Kidney epithelial cell (primary cell): ENCODE data around the gene COLEC12. TPM values are rescaled to one million over a fixed set of nuclear protein-coding genes. Genes with fewer than 3 reads are reported as not detected.

ENCODE experiments used
- DNase-seq: peaks from one replicate; pipeline ENCODE4 v3.0.0-alpha.2; 2010; ENCODE audit warnings: low read depth
- H3K27me3 ChIP-seq: 2 replicates; pipeline ENCODE4 v1.6.0; 2011; ENCODE audit warnings: low read length; ENCODE audit not compliant: control insufficient read depth, insufficient read depth
- H3K36me3 ChIP-seq: 2 replicates; pipeline ENCODE4 v1.5.1; 2011; ENCODE audit warnings: low read length; ENCODE audit not compliant: control insufficient read depth, insufficient read depth
- H3K4me3 ChIP-seq: 2 replicates; pipeline ENCODE4 v1.5.1; 2011; ENCODE audit warnings: low read depth, mild to moderate bottlenecking, control low read depth, low read length
- total RNA-seq: library from RNA; depleted of rRNA; stranded (reverse); fragments of >200 nt; gene quantifications from 2 replicates; pipeline ENCODE4 v1.2.3, GENCODE V29; 2015
- TF ChIP-seq, protein P1 (sequence below): IDR thresholded peaks from 2 replicates; pipeline ENCODE4 v1.5.1; 2011; ENCODE audit warnings: mild to moderate bottlenecking, moderate library complexity, low read length, control low read depth, inconsistent platforms; ENCODE audit not compliant: insufficient read depth, poor library complexity, severe bottlenecking

The COLEC12 gene
- total RNA-seq, 1 donor from 2014 or later, result 1.2 TPM

DNA sequence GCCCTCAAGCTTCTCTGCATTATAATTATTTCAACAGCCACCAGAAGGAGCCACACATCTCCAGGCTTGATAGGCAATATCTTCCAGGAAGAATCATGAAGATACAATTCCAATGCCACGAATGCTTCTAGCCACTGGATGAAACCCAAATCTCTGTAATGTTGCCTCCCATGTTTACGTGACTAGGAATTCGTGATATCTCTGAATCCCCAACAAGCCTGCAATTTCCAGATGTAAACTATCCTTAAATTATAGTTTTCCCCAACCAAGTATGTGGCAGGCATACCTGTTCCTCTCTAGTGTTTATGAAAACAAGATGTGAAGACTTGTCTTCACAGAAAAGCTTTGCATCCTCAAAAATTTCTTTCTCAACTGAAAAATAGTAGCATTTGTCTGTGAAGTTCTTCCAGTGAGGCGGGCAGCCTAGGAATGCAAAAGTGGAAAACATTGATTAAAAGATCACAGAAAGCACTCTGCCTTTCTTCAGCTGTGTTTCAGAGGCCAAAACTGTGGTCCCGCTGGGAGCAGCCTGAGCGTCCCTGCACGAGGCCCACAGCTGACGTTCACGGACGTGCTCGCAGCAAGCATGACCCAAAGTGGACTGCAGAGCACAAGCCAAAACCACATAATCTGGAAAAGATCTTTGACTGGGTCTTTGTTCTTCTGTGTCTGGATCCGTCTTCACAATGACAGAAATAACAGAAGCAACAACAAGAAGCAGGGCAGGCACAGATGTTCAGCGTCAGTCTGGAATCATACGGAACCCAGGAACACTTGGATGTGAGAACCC, 167.6 kb downstream of the COLEC12 start:
- no peaks in the 10 kb centered on the region for H3K27me3 ChIP-seq

DNA sequence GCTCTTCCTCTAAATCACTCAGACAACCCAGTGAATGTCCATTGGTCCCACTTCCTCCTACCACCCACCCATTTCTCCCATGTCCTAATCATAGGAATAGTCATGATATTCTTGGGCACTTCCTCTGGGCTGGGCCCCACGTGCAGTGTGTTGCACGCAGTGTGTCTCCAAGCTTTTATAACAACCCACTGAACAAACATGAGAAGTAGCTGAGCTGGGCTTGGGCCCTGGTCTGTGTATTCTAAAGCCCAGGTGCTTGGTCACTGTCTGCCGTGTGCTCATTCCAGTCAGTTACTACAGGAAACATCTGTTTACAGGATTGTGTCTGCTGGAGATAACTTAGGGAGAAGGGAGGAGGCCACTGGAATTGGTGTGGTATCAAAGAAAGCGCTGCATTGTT, 168.5 kb downstream of the COLEC12 start:
- TF ChIP-seq, protein P1, sequence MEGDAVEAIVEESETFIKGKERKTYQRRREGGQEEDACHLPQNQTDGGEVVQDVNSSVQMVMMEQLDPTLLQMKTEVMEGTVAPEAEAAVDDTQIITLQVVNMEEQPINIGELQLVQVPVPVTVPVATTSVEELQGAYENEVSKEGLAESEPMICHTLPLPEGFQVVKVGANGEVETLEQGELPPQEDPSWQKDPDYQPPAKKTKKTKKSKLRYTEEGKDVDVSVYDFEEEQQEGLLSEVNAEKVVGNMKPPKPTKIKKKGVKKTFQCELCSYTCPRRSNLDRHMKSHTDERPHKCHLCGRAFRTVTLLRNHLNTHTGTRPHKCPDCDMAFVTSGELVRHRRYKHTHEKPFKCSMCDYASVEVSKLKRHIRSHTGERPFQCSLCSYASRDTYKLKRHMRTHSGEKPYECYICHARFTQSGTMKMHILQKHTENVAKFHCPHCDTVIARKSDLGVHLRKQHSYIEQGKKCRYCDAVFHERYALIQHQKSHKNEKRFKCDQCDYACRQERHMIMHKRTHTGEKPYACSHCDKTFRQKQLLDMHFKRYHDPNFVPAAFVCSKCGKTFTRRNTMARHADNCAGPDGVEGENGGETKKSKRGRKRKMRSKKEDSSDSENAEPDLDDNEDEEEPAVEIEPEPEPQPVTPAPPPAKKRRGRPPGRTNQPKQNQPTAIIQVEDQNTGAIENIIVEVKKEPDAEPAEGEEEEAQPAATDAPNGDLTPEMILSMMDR, result no peak
- no peak overlapping the region for H3K4me3 ChIP-seq
- no peaks in the 10 kb centered on the region for H3K27me3 ChIP-seq

More for the DNA sequence above, 167.6 kb downstream of the COLEC12 start:
- no peaks in the 10 kb centered on the region for H3K36me3 ChIP-seq
- TF ChIP-seq, protein P1, result no peak
- no peak for DNase-seq
- no peak overlapping the region for H3K4me3 ChIP-seq

DNA sequence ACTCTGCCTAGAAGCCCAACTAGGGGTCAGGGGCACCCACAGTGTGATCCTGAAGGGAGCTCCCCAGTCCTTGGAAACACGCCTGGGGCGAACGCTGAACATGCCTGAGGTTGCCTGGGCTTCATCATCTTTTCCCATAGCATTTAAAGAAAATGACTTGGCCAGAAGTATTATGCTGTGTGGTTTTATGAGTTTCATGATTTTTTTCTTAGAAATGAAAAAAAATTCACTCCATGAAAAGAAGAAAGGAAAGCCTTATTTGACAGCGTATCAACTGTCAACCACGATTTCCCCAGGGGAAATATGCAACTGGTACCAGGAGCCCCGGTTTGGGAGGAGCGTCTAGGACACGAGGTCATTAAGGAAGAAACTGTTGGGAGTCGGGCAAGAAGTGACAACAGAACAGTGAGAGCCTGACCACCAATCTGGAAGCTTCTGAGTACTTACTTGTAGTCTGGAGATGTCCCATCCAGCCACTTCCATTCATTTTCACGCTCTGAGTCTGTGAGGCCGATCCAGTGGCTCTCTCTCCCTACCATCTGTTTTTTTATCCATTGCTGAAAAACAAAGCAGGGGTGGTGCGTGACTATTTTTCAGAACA, 169.2 kb downstream of the COLEC12 start:
- H3K27me3 ChIP-seq, result no peaks in the 10 kb centered on the region
- DNase-seq, result no peak
- TF ChIP-seq, protein P1, result no peak
- no peaks in the 10 kb centered on the region for H3K36me3 ChIP-seq
- no peak overlapping the region for H3K4me3 ChIP-seq

More for the DNA sequence above, 168.5 kb downstream of the COLEC12 start:
- DNase-seq, result no peak
- no peaks in the 10 kb centered on the region for H3K36me3 ChIP-seq

DNA sequence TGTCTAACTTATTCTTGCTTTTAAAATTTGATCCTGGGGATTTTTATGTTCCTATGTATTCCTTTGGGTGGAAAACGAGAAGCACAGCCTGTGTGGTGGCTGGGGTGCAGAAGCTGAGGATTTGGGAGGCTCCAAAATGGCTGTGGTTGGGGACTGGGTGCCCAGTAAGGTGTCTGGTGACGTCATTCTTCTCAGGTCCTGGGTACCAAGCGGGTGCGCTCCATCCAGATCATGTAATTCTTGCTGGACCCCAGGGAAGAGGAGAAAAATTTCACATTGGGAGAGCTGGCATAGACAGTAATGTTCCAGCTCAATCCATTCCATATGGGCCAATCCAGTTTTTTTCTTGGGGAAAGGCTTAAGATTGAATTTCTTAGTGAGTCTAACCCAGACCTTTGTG, 171.6 kb downstream of the COLEC12 start:
- no peak for DNase-seq
- Histone ChIP-seq H3K4me3 (no peak overlapping the region), H3K27me3 (no peaks in the 10 kb centered on the region), H3K36me3 (no peaks in the 10 kb centered on the region)
- TF ChIP-seq, protein P1, result no peak

DNA sequence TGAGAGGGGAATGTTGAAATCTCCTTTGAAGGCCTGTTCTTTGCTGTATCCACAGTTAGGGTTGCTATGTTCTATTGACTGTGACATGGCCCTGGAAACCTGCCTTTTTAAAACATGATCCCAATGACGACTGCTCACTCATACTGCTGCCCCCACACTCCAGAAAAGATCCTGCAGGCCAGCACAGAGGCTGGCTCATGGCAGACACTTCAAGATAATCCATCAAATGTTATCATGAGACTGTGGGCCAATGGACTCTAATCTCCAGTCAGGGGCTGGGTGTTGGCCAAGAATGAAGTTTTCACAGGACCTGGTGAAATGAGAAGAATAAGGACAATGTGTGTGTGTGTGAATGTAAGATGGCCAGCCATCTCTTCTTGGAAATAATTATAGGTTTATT, 173.7 kb downstream of the COLEC12 start:
- H3K27me3 ChIP-seq, result no peaks in the 10 kb centered on the region
- DNase-seq, result no peak
- no peaks in the 10 kb centered on the region for H3K36me3 ChIP-seq
- no peak overlapping the region for H3K4me3 ChIP-seq
- TF ChIP-seq, protein P1, result no peak

DNA sequence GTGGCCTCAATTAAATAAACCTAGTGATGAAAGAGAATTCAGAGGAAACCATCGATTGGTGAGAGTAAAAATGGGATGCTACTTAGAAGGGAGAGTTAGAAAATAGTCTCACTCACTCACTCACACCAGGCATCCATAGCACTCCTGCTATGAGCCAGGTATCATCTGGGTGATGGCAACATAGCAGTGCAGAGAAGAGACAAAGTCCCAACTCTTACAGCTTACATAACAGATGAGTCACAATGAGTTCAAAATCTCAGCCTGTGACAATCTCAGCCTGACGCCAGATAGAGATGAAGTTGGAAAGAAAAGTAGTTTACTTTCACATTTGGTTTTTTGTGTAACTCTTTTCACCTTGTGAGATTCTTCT, 177.3 kb downstream of the COLEC12 start:
- TF ChIP-seq, protein P1, result no peak
- Histone ChIP-seq H3K27me3 (no peaks in the 10 kb centered on the region), H3K4me3 (no peak overlapping the region), H3K36me3 (no peaks in the 10 kb centered on the region)
- DNase-seq, result no peak
